ENCODE results near the gene CLCN7.

CLCN7 gene

GRCh38 chr16:1458977-1459341, 15.9 kb downstream of the CLCN7 start:
- no peak for DNase-seq

- no peak for DNase-seq
These were observed 16.4 kb downstream of the CLCN7 start for GRCh38 chr16:1458336-1458976.

- DNase-seq = no peak
These were observed 17.2 kb downstream of the CLCN7 start for GRCh38 chr16:1457489-1458245.

DNA sequence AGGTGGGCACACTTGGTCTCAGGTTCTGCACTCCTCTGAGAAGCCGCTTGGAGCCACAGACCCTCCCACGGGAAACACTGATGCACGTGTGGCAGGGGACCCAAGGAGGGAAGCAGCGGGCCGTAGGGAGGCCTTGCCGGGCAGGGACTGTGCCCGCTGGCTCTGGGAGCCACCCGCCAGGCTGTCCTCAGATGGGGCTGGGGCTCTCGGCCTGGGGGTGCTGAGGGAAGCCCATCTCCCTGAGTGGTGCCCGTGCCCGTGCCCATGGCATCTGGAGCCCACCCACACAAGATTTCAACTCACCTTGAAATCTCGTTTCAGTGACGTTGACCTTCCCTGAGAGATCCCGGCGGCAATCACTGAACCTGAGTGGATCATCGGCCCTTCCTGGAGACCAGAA, 17.9 kb downstream of the CLCN7 start:
- no peak for DNase-seq

DNA sequence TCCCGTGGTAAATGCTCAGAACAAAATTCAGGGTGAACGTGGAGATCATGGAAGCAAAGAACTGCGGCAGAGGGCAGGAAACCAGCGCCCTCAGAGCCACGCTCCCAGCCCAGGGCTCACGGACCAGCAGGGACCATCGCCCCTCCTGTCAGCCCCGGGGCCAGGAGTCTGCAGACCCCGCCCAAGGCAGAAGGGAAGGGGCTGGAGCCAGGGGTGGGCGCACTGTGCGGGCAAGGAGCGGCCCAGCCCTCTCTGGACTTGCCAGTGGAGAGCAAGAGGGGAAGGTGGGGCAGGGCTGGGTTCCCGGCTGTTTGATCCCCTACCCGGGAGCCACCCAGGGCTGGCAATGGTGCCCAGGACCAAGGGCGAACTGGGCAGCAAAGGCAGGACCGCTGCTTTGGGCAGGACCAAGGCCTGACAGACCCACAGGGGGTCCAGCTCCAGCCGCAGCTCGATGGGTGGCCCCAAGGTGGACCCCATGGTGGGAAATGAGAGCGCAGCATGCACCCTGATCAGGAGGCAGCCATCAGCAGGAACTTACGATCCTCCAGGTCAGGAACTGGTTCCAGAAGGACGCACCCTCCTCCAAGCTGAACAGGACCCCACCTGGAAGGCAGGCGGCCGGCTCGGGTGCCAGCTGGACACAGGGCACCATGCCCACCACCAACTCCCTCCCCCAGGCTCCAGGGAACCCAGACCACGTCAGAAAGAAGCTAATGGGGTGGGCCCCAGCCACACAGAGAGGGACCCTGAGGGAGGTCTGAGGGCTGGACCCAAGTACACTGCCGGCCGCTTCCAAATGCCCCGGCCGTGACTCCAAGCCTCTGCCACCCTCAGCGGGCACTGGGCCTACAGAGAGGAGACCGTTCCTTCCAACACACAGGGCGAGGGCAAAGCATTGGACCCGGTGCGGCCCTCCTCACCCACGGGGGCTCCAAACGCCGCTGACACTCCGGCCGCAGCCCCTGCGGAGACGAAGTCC, 19.3 kb downstream of the CLCN7 start:
- no peak for DNase-seq

DNA sequence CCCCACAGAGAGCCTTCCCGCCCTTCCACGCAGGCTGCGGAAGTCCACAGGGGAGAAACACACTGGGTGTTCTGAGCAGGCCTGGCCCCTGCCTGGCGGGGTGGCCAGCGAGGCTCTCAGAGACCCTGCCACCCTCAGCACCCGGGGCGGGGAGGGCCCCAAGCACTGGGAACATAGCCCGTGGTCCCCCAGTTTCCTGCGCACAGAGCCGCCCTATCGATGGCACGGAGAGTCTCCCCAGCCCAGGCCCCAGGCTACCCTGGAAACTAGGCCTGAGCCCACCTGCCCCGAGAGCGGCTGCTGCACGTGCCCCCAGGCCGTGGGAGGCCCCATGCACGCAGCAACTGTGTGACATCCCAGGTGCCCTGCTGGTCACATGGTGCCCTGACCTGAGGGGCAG, 20.3 kb downstream of the CLCN7 start:
- DNase-seq = no peak

GRCh38 chr16:1453316-1453715, 21.5 kb downstream of the CLCN7 start:
- DNase-seq = no peak

- no peak for DNase-seq
These were observed 22.3 kb downstream of the CLCN7 start for GRCh38 chr16:1452530-1452929.

GRCh38 chr16:1451702-1452392, 23.0 kb downstream of the CLCN7 start:
- DNase-seq = no peak

DNA sequence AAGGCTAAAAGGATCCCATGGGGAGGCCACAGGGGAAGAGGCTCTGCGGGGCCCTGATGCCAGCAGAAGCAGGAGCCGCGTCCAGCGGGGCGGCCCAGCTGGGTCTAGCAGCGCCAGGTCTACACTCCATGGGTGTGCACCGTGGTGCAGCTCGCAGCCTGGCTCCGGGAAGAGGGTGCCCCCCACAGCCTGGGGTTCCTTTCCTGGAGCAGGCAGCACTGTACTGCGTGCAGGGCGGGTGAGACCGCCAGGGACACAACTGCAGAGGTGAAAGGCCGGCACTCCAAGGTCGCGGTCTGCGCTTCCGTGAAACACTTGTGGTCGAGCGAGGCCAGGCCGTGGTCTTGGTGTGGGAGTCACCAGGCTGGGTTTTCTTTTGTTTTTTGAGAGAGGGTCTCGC, 24.0 kb downstream of the CLCN7 start:
- no peak for DNase-seq

- DNase-seq = no peak
These were observed 24.6 kb downstream of the CLCN7 start for GRCh38 chr16:1450218-1450617.

DNA sequence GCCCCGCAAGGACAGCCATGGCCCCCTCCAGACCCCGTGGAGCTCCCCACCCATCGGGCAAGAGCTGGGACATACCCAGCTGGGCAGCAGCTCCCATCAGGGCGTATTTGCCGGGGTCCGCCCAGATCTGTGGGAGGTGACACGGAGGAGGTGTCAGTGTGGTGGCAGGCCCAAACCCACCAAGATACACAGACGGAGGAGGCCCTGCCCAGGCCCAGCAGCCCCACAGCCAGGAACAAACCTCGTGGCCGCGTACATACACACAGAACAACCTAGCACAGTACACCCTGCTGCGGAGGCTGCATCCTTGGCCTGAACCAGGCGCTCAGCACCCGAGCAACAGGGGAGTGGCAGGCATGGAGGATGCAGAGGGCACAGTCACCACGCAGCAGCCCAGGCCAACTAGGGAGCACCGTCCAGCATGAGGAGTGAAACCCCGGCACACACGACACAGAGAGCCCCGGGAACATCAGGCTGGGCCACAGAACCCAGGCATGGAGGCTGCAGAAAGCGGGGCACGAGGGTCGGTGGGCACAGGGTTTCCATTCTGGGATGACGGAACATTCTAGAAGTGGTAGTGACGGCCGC, 25.5 kb downstream of the CLCN7 start:
- DNase-seq = no peak

DNA sequence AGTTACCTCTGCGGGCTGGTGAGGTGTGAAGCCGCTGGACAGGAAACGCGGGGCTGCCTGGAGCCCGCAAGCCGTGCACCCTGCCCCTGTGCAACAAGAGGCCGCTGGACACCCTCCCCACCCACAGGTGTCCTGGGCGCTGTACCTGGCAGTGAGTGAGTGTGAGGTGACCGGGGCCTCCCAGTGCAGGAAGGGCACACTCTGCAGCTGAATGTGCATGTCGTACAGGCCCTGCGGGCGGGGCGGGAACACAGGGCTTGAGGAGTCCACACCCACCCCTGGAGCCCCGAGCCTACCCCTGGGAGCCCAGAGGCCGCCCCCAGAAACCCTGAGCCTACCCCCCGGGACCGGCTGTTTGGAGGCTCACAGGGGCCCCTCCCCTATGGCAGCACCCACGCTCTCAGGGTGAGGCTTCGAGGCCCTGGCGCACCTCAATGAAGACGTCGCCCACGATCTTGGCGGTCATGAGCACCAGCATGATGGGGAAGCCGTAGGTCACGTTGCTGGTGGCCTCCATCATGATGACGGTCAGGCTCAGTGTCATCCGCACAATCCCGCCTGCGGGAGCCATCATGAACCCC, 26.2 kb downstream of the CLCN7 start:
- DNase-seq = no peak

GRCh38 chr16:1447965-1448364, 26.9 kb downstream of the CLCN7 start:
- DNase-seq = no peak

- DNase-seq = no peak
These were observed 28.3 kb downstream of the CLCN7 start for GRCh38 chr16:1446296-1447080.

DNA sequence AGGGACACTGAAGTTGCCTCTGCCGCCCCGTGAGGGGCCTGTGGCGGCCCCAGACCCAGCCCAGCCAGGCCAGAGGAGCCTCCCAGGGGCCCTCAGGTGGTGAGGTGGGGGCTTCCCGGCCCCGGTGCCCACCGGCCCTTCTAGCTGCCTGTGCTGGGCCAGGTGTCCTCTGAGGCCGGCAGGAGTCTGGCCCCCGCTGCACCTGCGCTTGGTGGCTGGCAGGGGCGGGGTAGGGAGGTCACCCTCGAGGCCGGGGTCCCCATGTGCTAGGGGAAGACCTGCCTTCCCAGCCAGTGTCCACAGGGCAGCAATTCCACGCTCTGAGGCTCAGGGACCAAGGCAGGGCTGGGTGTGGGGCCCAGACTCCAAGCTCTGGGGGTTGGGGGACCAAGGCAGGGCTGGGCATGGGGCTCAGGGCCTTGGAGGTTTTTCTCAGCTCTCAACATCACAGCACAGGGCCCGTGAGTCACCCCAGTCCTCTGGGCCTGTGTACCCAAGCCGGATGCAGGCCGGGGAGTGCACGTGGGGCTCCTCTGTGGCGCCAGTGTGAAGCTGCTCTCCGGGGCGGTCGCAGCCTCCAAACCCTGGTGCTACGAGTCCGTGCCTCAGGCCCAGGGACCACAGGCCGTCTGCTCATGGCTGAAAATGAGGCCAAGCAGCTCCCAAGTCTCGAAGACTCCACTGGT, 29.2 kb downstream of the CLCN7 start:
- no peak for DNase-seq

DNA sequence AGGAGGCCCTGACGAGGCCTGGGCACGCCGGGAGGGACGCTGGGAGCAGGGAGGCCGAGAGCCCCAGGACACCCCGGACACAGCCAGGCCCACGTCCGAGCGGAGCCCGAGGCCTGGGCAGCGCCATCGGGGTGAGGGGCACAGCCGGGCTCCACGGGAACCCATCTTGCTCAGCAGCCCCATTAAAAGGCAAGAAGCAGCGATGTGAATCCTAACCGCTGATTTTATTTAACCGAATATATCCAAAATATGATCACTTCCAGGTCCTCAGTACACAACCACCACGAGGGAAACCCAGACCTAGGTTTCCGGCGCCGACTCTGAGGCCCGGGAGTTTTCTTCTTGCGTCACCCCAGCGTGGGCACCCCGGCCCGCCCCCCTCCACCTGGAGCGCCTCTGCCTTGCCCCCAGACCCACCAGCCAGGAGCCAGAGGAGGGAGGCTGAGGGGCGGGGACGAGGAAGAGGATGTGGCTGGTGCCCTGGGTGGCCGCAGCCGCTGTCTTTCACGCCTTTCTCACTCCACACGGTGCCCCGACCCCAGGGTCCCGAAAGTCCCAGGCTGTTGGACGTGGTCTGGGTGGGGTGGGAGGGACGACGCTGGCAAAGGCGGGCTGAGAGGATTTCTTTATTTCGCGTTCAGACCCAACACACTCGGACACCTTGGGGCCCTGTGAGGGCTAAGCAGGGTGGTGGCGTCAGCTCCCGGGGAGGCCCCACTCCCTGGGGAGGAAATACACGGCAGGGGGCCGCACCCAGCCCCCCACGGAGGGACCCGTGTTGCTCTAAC, 29.9 kb downstream of the CLCN7 start:
- DNase-seq = no peak

DNA sequence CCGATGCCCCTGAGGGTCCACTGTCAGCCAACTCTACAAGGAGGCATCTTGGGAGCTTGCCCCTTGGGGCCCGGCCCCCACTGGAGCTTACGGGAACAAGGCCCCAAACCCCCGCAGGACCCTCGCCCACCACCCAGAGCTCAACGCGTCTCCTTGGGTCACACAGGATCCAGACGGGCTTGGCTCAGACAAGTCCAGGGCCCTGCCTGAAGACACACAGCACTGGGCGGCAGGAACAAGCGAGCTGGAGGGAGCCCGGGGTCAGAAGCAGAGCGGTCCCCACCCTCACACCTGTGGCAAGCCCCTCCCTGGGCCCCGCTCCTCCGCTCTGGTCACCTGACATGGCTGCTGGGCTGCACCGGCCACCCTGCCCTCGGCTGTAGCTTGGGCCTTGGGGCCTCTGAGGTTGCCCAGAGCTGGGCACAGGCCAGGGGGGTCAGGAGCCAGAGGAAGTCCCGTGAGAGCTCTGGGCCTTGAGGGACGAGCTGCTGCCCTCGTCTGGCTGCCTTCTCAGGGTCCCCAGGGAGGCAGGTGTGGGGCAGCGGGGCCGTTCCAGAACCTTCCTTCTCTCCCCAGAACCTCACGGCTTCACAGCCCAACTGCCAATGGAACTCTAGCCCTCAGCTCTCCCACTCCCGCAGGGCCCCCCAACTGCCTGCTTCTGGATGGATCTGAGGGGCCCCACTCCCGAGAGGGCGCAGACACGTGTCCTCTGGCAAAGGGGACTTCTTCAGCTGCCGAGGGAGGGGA, 30.7 kb downstream of the CLCN7 start, which contains the start of gene CCDC154:
Gene CCDC154 (minus strand): TSS at position 577 of the 750 bp plus-strand sequence. CDS start 234 bp downstream, at position 343.
- no peak for DNase-seq

DNA sequence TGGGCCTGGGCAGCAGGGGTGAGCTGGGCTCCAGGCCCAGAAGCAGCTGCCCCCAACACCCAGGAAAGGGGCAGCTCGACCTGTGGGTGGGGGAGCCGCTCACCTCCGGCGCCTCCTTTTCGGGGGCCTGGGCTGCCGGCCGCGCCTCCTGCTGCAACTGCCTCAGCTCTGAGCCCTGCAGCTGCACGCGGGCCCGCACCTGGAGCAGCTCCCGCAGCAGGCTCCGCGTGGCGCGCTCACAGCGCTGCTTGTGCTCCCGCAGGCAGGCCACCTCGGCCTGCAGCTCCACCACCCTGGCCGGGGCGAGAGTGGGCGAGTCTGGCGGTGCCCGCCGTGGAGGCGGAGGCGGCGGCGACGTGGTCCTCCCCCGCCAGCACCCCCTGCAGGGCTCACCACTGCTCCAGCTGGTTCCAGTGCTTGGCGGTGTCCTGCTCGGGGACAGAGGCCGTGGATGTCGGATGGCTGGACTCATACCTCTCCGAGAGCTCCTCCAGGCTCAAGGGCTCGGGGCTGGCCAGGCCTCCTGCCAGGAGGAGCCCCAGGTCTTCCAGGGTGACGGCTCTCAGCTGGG, 31.3 kb downstream of the CLCN7 start:
- DNase-seq = no peak
